Measurements from ENCODE around the gene C3orf22.

C3orf22 gene, protein sequence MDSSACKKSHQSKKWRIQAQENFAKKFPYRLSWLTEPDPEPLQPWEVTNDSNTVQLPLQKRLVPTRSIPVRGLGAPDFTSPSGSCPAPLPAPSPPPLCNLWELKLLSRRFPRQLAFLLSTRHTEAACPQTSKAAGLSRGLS

DNA sequence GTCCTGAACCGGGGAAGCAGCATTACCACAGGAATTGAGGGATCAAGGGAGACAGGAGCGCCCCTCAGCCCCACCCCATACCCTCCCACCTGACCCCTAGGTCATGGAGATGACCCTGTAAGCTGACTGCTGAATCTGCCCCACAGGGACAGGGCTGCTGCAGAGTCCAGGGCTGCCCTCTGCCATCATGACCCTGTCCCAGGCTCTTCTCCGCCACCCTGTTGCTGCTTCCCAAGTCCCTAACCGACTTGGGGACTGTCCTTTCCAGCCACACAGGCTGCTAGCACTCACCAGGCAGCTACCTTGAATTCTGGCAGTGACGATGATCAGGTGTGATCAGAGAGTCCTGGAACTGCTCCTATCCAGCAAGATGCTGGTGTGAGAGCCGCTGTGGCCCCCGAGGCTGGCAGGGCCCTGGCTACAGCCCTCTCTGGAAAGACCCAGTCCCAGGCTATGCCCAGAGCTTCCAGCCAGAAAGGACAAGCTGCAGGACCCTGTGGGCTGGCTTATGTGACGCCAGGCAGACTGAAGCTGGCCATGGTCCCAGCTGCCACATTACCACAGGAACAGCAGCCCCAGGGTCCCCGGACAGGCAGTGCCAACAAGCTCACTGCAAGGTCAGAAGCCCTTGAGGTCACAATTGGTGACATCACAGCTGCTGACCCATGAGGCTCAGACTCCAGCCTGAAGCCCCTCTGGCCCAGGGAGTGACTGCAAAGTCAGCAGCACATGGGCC is at the start of gene C3orf22:
Gene C3orf22, minus strand, starts transcription at position 597 of the 736 bp plus-strand sequence. CDS start 5,542 bp downstream, outside the sequence.
- Histone ChIP-seq H3F3A (ENCODE audit: insufficient read depth, low read length) (no peaks in the 10 kb centered on the region), H4K20me1 (ENCODE audit: insufficient read depth, low read length) (no peaks in the 10 kb centered on the region), H3K27ac (ENCODE audit: low read length) (no peak within 1 kb of the TSS), H3K36me3 (replicated peaks; ENCODE audit: insufficient read depth, low read length) (no peaks in the 10 kb centered on the region), H2AFZ (ENCODE audit: low read length) (no peak within 1 kb of the TSS), H3K9me2 (replicated peaks; ENCODE audit: insufficient read depth, low read length) (no peaks in the 10 kb centered on the region), H3K79me2 (ENCODE audit: low read length) (no peaks in the 10 kb centered on the region), H3K4me1 (ENCODE audit: low read length) (no peaks in the 10 kb centered on the region), H3K9me3 (replicated peaks; ENCODE audit: insufficient read depth, low read length) (no peaks in the 10 kb centered on the region), H3K9ac (ENCODE audit: low read length) (no peak within 1 kb of the TSS), H3K4me2 (ENCODE audit: low read depth, low read length) (no peak within 1 kb of the TSS), H3K27me3 (replicated peaks; ENCODE audit: insufficient read depth, low read length) (no peaks in the 10 kb centered on the region), H3K4me3 (ENCODE audit: low read length) (no peak within 1 kb of the TSS)
- TF ChIP-seq, protein P1, sequence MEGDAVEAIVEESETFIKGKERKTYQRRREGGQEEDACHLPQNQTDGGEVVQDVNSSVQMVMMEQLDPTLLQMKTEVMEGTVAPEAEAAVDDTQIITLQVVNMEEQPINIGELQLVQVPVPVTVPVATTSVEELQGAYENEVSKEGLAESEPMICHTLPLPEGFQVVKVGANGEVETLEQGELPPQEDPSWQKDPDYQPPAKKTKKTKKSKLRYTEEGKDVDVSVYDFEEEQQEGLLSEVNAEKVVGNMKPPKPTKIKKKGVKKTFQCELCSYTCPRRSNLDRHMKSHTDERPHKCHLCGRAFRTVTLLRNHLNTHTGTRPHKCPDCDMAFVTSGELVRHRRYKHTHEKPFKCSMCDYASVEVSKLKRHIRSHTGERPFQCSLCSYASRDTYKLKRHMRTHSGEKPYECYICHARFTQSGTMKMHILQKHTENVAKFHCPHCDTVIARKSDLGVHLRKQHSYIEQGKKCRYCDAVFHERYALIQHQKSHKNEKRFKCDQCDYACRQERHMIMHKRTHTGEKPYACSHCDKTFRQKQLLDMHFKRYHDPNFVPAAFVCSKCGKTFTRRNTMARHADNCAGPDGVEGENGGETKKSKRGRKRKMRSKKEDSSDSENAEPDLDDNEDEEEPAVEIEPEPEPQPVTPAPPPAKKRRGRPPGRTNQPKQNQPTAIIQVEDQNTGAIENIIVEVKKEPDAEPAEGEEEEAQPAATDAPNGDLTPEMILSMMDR (IDR thresholded peaks at IDR 0.05; ENCODE audit: low read length): no peak
- TF ChIP-seq EZH2phosphoT487 (IDR thresholded peaks at IDR 0.05; ENCODE audit: low read length): no peak
- no peak for TF ChIP-seq EZH2 (optimal IDR thresholded peaks at IDR 0.05; ENCODE audit: low read depth, low read length)
- DNase-seq: no peak

DNA sequence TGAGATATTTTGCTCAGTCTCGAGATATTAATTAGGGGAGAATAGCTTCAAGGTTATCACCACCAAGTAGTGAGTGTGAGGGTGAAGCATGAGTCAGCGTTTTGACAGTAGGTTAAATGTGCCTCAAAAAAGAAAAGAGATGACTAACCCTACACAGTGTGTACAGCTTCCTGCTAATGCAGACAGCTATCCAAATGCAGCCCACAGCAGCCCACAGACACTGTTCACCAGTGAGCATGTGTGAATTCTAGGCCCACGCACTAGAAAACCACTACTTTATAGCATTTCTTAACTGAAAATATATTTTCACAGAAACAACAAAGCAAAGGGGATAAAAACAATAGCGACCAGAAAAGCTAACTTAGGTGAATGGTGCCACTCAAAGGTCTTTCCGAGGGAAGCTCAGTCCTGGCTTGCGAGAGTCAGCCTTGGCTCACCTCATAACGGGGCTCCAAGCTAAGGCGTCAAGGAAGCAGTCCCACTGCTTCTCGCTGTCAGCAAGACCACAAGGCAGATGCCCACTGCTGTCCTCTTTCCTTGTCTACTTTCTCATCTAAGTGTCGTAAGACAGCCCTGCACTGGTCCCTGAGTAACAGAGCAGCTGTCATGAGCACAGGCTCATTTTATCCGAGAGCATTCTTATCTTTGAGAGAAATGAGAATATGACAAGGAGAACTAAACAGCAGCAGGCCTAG is 48.6 kb upstream of the C3orf22 start:
- Histone ChIP-seq H3K36me3 (replicated peaks; ENCODE audit: insufficient read depth, low read length) (no peaks in the 10 kb centered on the region), H3F3A (ENCODE audit: insufficient read depth, low read length) (no peaks in the 10 kb centered on the region), H3K9me2 (replicated peaks; ENCODE audit: insufficient read depth, low read length) (no peaks in the 10 kb centered on the region), H3K4me1 (ENCODE audit: low read length) (no peaks in the 10 kb centered on the region), H3K27me3 (replicated peaks; ENCODE audit: insufficient read depth, low read length) (no peaks in the 10 kb centered on the region), H3K9ac (ENCODE audit: low read length) (no peak overlapping the region), H2AFZ (ENCODE audit: low read length) (no peak overlapping the region), H4K20me1 (ENCODE audit: insufficient read depth, low read length) (no peaks in the 10 kb centered on the region), H3K79me2 (ENCODE audit: low read length) (no peaks in the 10 kb centered on the region), H3K9me3 (replicated peaks; ENCODE audit: insufficient read depth, low read length) (no peaks in the 10 kb centered on the region), H3K4me2 (ENCODE audit: low read depth, low read length) (no peak overlapping the region), H3K27ac (ENCODE audit: low read length) (no peak overlapping the region), H3K4me3 (ENCODE audit: low read length) (no peak overlapping the region)
- DNase-seq: no peak
- no peak for TF ChIP-seq EZH2phosphoT487 (IDR thresholded peaks at IDR 0.05; ENCODE audit: low read length)
- no peak for TF ChIP-seq EZH2 (optimal IDR thresholded peaks at IDR 0.05; ENCODE audit: low read depth, low read length)
- TF ChIP-seq, protein P1 (IDR thresholded peaks at IDR 0.05; ENCODE audit: low read length): no peak

DNA sequence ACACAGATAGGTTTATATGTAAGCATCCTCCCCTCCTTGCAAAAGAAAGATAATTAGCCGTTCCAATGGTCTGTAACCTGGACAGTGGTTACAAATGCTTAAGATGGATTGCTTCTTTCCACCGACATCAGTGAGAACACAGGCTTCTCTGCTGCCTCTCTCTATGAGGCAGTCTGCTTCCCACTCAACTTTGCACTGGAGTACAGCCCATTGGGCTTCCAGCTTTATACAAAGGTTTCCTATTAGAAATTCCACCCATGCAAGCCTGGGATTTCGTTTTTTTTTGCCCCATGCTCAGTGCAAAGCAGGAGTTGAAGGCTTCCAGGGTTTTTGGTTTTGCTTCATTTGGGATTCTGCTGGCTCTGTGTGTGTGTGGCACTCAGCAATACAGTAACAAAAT is 47.3 kb upstream of the C3orf22 start:
- Histone ChIP-seq H3K9ac (ENCODE audit: low read length) (no peak overlapping the region), H3K4me1 (ENCODE audit: low read length) (no peaks in the 10 kb centered on the region), H2AFZ (ENCODE audit: low read length) (no peak overlapping the region), H3K9me2 (replicated peaks; ENCODE audit: insufficient read depth, low read length) (no peaks in the 10 kb centered on the region), H3K36me3 (replicated peaks; ENCODE audit: insufficient read depth, low read length) (no peaks in the 10 kb centered on the region), H3K27ac (ENCODE audit: low read length) (no peak overlapping the region), H3K79me2 (ENCODE audit: low read length) (no peaks in the 10 kb centered on the region), H3K27me3 (replicated peaks; ENCODE audit: insufficient read depth, low read length) (no peaks in the 10 kb centered on the region), H3K4me3 (ENCODE audit: low read length) (no peak overlapping the region), H3K9me3 (replicated peaks; ENCODE audit: insufficient read depth, low read length) (no peaks in the 10 kb centered on the region), H4K20me1 (ENCODE audit: insufficient read depth, low read length) (no peaks in the 10 kb centered on the region), H3K4me2 (ENCODE audit: low read depth, low read length) (no peak overlapping the region), H3F3A (ENCODE audit: insufficient read depth, low read length) (no peaks in the 10 kb centered on the region)
- DNase-seq: no peak
- TF ChIP-seq EZH2 (optimal IDR thresholded peaks at IDR 0.05; ENCODE audit: low read depth, low read length): no peak
- no peak for TF ChIP-seq EZH2phosphoT487 (IDR thresholded peaks at IDR 0.05; ENCODE audit: low read length)
- TF ChIP-seq, protein P1 (IDR thresholded peaks at IDR 0.05; ENCODE audit: low read length): no peak
